Stimulated activated CD4-positive, alpha-beta T cell treated with anti-CD3 and anti-CD28 coated beads, Interleukin-15, amount 100 ng/mL, for 24 hours (primary cell): ENCODE measurements around the gene LEMD1.
"Not testable (repeated sequence)": the region's sequence is repeated elsewhere in the genome, so short reads cannot be mapped to it uniquely, and the experiment has no call there.

Experiments
- DNase-seq: peaks from one replicate; pipeline ENCODE4 v3.0.0-alpha.2; 2020

LEMD1 gene

DNA sequence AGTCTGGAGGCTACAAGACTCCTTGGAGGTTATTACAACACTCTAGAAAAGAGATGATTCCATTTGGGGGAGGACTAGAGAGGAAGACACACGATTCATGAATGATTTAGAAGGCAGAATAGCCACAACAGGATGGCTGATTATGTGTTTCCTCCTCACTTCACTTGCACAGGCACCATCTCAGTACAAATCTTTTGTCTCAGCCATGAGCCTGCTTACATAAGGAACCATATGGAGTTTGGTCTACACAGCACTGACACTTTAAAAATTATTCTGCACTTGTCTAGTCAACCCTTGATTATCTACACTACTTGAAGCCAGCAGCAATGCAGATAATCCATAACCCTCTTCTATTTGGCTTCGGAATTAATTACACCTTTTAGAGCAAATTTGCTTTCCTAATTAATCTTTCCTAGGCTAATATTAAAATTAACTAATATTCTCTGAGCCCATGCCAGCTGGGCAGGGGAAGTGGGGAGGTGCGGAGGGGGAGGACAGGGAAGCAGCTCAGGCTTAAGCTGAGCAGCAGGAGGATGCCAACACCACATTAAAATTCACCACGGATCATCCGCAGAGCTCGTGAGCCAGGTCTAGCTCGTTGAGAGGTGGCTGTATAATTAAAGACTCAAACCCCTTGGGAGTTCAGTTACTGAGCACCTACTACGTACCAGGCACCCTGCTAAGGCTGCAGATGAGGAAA lies 3.2 kb upstream of the LEMD1 start:
- no peak for DNase-seq

DNA sequence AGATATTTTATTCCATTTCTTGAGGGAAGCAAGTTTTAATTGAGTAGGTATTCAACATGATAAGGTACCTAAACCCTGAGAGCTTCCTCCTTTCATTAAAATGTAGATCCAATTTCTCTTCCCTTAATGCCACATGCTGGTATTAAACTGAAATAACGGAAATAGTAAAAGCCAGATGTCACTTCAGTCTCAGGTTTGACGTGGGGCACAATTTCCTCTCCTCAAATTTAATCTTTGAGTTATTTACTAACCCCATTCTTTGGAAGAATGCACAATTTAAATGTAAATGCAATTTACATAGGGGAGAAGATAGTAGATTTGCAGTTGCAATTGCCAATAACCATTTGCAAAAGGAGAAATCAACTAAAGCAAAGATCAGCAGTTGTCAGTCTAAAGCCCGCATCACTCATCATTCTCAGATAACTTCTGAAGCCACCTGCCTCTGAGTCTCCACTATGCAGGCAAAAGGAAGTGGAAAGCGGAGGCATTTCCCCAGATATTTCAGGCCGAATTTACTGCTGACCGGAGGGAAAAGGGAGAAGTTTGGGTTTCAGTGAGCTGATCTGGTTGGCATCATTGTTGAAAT lies 2.1 kb upstream of the LEMD1 start:
- no peak for DNase-seq

DNA sequence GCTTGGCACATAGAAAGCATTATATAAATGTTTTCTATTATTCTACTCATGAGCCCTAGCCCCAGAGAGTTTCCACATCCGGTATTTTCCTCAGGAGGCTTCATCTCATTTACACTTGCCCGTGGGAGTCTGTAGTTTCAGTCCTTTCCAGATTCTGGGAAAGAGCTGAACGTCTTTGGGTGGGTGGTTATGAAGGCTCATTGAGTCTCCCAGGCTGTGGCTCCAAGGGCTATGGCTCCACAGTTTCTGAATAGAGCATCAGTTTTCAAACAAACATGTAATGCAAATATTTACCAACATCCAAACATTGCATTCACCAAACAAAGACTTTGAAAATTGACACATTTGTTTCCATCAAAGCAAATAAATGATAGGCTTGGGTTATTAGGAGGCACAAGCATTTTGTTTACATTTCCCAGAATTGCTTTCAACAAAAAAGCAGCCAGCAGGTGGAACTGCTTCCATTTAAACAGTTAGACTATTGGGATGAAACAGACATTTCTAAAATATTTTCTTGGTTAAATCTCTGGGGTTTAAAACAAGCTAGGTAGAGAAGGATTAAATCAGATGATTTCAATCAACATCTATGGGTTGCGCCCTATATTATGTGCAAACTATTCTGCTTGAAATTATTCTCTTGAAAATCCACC lies 1.3 kb upstream of the LEMD1 start:
- no peak for DNase-seq

DNA sequence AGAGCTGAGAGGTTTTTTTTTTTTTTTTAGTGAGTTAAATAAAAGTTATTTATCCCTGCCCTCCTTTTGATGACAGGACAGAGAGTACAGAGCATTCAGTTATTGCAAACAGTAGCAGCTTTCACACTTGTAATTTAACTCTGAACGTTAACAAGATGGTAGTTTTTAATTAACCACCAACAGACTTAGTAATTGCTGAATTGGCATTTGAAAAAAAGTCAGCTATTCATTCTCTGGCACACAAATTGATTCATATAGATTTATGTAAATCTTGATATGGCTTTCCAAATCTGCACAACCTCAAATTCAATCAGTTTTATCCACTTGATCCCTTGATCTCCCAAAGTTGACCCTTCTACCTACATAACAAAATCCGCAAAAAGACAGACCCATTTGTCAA lies 918 bp downstream of the LEMD1 start:
- no peak for DNase-seq

DNA sequence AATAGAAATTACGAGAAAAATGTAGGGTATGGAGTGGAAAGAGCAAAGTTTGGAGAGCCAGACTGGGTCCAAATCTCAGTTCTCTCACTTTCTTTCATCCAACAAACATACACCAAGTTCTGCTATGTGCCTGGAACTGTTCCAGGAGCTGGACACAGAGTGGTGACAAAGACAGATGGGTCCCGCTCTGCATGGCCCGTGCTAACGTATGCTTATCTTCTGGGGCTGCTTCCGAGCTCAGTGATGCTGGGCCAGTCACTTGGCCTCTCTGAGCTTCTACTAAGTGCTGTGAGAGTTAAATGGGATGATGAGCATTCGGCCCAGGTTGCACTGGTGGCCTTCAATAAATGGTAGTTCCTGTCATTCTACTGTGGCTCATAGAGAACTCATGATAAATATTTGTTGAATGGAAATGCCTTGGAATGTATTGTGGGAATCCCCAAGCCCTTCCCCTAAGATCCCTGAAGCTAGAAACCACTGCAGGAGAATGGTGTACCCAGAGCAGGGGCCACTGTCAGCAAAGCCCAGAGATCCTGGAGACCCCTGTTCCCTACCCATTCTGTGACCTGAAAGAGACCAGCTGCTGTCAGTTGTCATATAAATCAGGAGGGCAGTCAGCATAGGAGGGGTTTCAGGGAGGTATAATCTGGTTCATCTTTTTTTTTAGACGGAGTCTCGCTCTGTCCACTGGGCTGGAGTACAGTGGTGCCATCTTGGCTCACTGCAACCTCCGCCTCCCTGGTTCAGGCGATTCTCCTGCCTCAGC lies 3.8 kb downstream of the LEMD1 start:
- no peak for DNase-seq

DNA sequence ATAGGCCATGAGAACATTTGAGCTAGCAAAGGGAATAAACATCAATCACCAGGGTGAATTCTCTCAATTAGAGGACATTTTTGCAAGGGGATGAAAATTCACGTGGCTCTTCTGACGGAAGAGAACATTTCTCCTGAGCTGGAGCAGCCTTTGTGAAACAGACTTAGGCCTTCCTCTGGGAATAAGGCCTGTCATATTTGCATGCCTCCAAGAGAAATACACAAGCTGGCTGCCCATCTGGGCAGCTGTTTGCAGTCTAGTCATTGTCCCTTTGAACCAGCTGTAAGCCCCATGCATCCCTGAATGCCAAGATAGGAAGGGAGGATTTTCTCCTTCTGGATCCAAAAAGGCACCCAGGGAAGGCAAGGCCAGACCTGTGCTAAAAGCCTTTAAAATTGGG lies 5.5 kb downstream of the LEMD1 start:
- DNase-seq: no peak

DNA sequence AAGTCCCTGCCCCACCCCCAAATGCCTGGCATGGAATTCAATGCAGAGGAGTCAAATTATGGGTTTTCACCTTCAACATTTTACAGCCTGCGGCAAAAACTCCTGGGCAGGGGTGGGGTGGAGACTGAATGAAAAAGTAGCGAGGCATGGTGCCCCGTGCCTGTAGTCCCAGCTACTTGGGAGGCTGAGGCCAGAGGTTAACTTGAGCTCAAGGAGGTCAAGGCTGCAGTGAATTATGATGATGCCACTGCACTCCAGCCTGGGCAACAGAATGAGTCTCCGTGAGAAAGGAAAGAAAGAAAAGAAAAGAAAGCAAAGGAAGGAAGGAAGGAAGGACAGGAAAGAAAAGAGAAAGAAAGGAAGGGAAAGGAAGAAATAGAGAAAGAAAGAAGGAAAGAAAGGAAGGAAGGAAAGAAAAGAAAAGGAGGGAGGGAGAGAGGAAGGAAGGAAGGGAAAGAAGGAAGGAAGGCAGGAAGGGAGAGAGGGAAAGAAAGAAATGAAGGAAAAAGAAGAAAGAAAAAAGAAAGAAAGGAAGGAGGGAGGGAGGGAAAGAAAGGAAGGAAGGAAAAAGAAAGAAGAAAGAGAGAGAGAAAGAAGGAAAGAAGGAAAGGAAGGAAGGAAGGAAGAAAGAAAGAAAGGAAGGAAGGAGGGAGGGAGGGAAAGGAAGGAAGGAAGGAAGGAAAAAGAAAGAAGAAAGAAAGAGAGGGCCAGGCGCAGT lies 11.1 kb downstream of the LEMD1 start:
- DNase-seq: no peak

DNA sequence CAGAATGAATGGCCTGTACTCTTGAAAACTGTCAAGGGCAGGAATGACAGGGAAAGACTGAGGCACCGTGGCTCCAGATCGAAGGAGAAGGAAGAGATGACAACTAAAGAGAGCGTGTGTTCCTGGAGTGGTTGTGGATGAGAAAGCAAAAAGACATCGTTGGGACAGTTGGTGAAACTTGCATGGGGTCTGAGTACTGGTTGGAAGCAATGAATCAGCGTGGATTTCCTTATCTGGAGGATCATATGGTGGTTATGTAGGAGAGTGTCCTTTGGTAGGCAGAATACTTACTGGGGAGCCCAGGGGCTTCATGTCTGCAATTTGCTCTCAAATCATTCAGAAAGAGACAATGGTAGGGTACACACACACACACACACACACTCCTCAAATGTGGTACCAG lies 13.9 kb downstream of the LEMD1 start:
- no peak for DNase-seq

DNA sequence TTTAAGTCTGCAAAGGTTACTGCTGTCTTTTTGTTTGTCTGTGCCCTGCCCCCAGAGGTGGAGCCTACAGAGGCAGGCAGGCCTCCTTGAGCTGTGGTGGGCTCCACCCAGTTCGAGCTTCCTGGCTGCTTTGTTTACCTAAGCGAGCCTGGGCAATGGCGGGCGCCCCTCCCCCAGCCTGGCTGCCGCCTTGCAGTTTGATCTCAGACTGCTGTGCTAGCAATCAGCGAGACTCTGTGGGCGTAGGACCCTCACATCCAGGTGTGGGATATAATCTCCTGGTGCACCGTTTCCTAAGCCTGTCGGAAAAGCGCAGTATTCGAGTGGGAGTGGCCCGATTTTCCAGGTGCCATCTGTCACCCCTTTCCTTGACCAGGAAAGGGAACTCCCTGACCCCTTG lies 15.6 kb downstream of the LEMD1 start:
- not testable (repeated sequence) for DNase-seq

DNA sequence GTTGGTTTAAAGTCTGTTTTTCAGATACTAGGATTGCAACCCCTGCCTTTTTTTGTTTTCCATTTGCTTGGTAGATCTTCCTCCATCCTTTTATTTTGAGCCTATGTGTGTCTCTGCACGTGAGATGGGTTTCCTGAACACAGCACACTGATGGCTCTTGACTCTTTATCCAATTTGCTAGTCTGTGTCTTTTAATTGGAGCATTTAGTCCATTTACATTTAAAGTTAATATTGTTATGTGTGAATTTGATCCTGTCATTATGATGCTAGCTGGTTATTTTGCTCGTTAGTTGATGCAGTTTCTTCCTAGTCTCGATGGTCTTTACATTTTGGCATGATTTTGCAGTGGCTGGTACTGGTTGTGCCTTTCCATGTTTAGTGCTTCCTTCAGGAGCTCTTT lies 17.4 kb downstream of the LEMD1 start:
- DNase-seq: not testable (repeated sequence)

DNA sequence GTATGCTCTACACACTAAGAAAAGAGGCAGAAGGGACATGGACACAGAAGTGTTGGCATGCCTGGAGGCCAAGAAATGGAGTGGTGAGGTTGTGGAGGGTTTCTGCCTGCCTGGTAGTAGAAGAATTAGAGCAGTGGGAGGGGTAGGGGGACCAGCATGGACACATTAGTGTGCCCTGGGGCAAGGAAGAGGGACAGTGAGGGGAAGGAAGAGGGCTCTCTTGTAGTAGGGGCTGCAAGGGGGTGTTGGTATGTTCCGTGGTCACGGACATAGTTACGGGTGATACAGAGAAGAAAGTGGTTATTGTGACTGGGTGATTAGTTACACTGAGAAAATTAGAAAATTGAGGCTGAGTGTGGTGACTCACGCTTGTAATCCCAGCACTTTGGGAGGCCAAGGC lies 23.3 kb downstream of the LEMD1 start:
- DNase-seq: no peak

DNA sequence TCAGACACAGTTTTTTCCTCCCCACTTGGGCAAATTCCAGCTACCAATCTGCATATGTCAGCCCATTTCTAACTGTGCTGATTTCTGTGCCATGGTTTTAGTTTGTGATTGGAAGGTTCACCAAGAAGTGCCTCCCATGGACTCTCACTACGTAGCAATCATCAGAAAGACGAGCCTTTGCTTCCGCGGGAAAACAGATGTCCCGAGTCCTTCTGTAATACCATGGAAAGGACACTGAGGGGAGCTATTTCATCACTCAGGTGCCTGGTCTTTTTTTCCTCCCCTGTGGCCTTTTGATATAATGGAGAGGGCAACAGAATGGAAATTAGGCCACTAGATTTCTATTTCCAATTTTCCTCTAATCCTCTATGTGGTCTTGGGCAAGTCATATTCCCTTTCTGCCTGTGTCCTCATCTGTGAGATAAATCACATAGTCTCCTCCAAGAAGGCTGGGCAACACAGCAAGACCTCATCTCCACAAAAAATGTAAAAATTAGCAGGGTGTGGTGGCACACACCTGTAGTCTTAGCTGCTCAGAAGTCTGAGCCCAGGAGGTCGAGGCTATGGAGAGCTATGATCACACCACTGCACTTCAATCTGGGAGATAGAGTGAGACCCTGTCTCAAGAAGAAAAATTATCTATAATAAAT lies 24.8 kb downstream of the LEMD1 start:
- peak; percentile 16 for DNase-seq

DNA sequence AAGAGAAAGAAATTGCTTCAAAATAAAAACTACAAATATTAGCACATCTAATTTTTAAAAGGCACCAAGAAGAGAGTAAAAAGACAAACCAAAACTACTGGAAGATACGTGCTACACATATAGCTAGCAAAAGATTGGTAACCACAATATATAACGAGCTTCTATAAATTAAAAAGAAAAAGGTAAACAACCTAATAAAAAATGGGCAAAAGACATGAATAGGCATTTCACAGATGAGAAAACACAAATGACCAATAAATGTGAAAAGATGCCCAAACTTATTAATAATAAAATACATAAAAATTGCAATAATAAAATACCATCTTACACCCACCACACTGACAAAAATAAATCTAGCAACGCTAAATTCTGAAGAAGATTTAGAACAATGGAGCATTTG lies 26.2 kb downstream of the LEMD1 start:
- no peak for DNase-seq

DNA sequence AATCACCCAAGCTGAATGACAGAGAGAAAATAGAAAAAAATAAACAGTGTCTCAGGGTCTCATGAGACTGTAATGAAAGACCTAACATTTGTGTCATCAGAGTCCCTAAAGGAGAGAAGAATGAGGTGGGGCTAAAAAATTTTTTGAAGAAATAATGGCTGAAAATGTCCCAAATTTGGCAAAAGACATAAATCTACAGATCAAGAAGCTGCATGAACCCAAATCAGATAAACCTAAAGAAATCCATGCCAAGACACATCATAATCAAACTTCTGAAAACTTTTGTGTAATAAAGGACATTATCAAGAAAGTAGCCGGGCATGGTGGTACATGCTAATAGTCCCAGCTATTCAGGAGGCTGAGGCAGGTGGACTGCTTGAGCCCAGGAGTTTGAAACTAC lies 29.2 kb downstream of the LEMD1 start:
- no peak for DNase-seq

DNA sequence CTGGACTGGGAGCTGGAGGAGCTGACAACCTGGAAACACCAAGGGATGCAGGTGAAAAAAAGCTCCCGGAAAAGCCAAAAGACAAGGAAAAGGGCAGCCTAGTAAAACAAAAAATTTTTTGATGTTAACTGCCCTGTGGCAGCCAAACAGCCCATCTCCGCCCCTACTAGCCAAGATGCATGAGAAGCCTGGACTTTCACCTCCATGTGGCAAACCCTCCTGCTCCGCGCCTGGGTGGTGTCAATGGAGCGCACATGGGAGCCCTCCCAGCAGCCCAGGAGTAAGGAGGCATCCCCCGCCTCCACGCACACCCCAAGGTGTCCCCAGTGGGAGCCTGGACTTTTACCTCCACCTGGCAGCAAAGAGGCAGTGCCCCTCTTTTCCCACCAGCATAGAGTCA lies 30.5 kb downstream of the LEMD1 start:
- no peak for DNase-seq

DNA sequence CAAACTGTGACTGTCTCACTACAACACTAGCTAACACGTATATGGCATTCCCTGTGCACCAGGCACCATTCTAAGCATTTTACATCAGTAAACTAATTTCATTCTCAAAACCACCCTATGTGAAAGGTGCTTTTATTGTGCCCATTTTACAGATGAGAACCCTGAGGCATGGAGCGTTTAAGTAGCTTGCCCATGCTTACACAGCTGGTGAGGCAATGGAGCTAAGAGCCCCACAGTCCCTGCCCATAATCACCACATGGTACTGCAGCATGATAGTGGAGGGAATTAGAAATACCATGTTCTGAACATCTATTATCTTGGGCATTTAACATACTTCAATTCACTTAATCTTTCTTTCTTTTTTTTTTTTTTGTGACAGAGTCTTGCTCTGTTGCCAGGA lies 34.0 kb downstream of the LEMD1 start:
- no peak for DNase-seq

DNA sequence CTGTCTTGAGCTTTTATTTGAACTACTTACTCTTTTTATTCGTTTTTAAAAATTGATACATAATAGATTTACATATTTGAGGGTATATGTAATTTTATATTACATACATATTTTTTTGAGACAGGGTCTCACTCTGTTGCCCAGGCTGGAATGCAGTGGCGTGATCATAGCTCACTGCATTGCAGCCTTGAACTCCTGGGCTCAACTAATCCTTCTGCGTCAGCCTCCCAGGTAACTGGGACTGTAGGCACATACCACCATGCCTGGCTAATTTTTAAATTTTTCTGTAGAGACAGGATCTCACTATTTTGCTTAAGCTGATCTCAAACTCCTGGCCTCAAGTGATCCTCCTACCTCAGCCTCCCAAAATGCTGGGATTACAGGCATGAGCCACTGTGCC lies 38.9 kb downstream of the LEMD1 start:
- DNase-seq: not testable (repeated sequence)

DNA sequence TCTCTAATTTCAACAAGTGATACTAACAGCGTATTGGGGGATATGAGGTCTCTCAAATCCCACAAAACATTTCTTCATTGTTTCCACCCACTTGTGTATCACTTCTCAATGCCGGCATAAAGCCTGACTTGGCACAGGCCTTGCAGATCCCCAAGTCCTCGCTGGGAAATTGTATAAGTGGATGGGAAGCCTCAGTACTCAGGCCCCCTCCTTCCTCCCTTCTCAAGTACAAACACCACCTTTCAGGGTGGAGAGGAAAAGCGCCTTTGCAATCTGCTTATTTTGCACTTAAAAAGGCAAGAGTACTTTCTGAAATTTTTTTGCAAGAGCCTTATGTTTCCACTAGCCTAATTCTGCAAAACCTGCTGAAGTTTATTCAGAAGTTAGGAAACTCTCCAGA lies 39.3 kb downstream of the LEMD1 start:
- no peak for DNase-seq

DNA sequence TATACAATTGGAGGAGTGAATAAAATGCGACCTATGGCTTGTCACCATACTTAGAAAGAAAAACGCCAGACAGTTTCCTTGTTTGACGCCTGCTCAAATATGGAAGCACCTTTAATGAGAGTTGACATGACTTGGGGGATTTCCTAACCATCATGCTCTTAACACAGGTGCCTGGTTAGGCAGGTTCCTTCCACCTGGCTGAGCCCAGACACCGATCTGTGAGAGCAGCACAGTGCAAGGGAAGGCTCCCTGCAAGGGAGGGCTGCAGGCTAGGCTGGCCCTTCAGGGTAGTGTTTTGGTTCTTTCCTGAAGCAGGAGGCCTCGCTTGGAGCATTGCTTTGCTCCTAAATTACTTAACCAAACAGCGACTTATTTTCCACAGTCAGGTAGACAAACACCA lies 40.6 kb downstream of the LEMD1 start:
- DNase-seq: no peak

DNA sequence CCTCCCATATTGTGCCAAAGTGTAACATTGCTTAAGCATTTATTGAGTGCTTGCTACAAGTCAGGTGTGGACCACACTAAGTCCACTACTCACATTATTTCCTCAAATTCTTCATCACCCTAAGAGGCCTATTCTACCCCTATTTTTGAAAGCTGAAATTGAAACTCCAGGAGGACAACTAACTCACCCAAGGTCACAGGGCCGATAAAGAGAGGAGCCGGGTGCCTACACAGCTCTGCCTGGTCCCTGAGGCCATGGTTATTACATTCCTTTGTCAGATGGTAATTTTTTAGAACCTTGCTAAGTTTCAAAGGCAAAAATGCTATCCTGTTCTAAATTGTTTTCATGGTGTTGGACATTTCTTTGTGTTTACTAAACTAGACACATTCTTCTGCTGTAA lies 41.0 kb downstream of the LEMD1 start:
- DNase-seq: no peak

DNA sequence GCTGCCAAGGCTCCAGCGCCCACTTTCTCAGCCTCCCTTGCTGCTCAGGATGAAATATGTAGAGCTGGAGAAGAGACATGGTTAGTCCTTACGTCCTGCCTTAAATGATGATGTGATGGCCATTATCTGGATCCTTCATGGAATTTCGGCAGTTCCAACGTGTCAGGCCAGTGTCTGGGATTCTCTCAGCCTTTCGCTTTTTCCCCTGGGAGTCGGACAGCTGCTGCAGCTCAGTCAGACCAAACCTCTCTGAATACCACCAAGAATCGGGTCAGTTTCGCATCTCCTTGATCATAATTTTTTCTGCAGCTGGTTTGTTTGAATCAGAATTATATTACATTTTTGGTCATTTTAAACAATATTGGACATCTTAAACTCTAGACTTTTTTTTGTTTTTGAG lies 42.8 kb downstream of the LEMD1 start:
- no peak for DNase-seq

DNA sequence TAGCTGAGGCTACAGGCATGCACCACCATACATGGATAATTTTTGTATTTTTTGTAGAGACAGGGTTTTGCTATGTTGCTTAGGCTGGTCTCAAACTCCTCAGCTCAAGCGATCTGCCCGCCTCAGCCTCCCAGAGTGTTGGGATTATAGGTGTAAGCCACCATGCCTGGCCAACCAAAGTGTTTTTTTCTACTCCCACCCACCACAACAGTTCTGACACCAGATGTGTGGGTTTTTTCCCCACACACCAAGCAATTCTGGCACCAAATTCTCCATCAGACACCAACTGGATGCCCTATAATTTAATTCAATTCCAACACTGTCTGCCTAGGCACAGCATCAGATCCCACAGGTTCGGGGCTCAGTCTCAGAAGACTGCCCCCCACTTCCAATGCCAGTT lies 44.5 kb downstream of the LEMD1 start:
- no peak for DNase-seq

DNA sequence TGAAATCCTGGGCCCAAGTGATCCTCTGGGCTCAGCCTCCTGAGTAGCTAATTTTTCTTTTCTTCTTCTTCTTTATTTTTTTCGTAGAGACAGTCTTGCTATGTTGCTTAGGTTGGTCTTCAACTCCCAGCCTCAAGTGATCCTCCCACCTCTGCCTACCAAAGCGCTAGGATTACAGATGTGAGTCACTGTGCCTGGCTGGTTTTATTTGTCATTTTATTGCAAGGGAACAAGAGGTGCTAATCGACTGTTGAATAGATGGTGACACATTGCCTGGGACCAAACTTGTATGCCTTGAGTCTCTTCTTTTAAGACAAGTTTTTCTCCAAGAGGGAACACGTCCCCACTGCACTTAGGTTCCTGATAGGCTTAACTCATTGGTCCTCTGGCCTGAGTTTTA lies 45.1 kb downstream of the LEMD1 start:
- DNase-seq: no peak
